HG03039 (cell line): ENCODE data around the gene TSPAN4.

Experiments
- ATAC-seq: cut with Tn5 transposase; IDR thresholded peaks from one replicate; pipeline ENCODE4 v1.9.1; 2021; ENCODE audit warnings: mild to moderate bottlenecking, moderate library complexity; ENCODE audit not compliant: unreplicated experiment

Gene TSPAN4

GRCh38 chr11:847876-848275 lies 5.2 kb downstream of the TSPAN4 start:
- no peak for ATAC-seq

DNA sequence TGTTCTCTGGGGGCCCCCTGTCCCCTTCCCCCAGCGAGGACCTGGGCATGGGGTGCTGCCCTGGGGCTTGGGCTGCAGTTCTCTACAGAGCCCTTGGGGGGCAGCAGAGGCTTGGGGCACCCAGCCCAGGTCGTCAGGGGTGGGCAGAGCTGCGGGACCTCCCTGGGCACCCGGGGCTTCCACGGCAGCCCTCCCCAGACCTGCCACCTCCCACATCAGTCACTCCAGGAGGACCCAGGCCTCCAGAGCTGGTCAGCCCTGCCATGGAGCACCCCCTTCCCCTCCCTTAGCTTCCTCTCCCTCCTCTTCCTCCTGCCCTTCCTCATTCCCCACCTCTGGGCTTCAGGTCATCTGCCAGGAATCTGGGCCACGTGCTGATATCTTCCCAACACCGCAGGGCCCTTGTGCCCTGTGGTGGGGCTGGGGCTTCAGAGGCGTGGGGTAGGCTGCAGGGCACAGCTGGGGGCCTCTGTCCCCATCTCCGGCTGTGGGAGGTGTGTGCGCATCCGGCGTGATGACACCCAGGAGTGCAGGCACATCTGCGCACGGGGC lies 5.8 kb downstream of the TSPAN4 start:
- ATAC-seq: no peak

GRCh38 chr11:849104-849824 lies 6.6 kb downstream of the TSPAN4 start:
- ATAC-seq: no peak

DNA sequence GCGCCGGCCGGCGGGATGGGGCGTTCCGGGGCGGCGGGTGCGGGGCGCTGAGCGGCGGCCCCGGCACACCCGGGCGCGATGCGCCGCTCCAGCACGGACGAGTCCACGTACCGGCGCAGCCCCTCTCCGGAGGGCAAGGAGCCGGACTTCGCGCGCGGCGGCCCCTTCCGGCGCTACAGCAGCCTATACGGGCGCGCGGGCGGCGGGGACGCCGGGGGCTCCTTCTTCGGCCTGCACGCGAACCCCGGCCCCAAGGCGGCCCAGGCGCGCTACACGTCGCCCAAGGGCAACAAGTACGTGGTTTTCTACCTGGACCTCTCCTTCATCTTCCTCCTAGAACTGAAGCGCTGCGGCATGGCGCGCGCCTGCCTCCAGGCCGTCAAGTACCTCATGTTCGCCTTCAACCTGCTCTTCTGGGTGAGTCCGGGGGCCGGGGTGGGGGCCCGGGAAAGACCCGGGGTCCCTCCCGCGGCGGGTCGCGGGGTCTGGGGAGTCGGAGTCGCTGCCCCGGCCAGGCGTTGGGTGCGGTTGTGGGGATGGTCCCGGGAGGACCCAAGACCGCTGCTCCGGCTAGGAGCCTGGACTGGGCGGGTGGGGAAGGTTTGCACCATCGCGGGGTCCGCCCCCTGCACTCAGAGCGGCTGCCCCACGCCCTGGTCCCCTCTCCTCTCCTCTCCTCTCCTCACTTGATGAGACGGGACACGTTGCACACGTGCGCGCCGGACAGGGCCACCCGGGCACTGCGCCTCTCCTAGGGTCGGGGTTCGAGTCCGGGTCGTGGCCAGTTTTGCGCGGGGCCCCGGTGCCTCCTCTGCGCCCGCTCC lies 7.5 kb downstream of the TSPAN4 start:
- no peak for ATAC-seq

DNA sequence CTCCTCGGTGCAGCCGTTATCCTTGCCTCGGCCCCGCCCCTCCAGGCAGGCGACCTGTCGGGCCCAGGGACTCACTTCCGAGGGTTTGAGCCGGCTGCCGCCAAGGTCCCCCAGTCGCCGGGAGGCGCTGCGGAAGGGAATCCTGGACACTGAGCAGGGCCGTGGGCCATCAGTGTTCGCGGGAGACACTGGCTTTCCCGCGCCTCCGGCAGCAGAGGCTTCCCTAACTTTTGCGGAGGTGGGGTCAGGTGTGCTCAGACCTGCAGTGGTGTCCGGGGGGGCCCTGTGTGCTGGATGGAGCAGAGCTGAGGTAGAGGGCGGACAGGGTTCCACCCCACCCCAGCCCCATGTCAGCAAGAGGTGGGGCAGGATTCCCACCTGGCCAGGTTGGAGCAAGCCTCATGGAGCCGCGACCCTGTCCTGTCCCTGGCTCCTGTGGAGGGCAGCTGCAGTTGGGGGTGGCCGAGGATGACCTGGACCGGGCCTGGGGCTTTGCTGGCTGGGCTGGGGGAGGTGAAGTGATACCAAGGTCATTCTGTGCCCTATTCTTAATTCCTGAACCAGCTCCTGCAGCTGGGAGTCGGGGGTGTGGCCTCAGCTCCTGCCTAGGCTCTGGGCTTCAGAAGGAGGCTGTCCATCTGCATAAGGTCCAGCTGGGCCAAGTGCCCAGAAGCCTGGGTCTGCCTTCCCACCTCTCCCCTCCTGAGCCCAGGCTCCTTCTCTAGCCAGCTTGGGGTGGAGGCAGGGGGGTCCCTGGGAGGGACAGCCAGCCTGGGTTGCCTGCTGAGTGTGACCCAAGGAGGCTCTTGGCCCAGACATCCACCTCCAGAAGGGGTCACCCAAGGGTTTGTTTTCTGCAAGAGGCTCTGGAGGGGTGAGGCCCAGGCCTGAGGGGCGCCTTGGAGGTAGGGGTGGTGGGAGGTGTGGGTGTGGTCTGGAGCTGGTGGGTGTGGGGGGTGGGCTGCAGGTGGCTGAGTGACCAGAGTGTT lies 8.4 kb downstream of the TSPAN4 start:
- ATAC-seq: no peak

GRCh38 chr11:852762-853161 lies 10.1 kb downstream of the TSPAN4 start:
- no peak for ATAC-seq

GRCh38 chr11:853682-854448 lies 11.2 kb downstream of the TSPAN4 start:
- ATAC-seq: no peak

DNA sequence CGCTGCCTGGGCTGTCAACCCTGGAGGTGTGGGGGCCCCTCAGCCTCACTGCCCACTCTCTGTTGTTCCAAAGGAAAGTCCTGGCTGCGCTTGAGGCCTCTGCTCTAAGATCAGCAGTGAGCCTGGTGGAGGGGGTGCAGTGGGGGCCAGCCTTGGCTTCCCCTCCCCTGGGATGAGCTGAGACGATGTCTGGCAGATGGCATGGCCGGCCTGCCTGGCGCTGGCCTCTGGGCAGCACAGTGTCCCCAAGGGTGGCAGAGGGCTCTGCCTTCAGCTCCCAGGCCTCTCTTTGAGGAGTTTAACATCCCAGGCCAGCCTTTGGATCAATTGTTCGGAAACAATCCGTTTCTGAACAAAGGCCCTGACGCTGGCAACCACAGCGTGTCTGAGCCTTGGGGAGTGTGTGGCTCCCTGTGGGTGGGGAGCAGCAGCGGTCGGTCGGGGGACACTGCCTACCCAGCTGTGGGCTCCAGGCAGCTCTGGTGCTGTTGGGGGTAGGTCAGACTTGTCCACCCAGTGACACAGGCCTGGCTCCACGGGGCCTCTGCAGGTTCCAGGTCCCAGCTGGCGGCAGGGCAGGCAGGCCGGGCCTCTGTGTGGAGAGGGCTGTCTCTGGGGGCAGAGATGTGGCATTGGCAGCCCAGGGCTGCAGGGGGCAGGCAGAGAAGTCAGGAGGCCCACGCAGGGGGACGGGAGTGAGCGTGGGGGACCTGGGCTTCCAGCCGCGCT lies 12.1 kb downstream of the TSPAN4 start:
- no peak for ATAC-seq

DNA sequence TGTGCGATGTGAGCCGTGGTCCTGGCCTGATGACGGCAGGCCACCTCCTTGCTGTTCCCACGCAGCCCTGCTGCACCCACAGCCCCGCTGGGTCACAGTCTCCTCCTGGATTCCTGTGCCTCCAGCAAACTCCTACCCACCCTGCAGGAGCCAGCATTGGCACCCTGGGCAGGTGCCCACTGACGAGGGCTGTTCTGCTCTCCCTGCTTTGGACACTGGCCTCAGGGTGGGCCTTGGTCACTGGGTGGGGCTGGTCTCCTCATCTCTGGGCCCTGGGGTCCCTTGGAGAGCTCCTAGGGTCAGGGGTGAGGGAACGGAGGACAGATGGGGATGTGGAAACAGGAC lies 12.7 kb downstream of the TSPAN4 start:
- no peak for ATAC-seq

GRCh38 chr11:855796-856195 lies 13.1 kb downstream of the TSPAN4 start:
- no peak for ATAC-seq

DNA sequence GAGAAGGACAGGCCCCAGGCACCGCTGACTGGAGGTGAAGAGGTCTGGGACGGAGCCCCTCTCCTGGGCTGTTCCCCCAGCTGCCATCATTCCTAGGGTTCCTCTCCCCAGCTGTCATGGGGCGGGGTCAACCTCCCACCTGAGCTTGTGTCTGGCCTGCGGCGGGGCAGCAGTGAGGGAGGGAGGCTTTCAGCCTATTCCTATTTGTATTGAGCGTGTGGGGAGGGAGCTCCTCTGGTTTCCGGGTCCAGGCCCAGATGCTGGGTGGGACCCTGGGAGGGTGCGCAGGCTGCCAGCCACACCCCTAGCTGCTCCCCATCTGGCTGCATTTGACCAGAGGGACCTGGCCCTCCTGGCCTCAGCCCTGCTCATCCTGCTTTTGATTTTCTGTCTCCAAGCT lies 13.7 kb downstream of the TSPAN4 start:
- no peak for ATAC-seq

- ATAC-seq: no peak
Observed at GRCh38 chr11:858053-858761, 15.6 kb downstream of the TSPAN4 start.

- no peak for ATAC-seq
Observed at GRCh38 chr11:858762-859339, 16.2 kb downstream of the TSPAN4 start.

GRCh38 chr11:859394-860131 lies 16.9 kb downstream of the TSPAN4 start:
- ATAC-seq: no peak

GRCh38 chr11:860234-861104 lies 17.8 kb downstream of the TSPAN4 start:
- ATAC-seq: no peak

DNA sequence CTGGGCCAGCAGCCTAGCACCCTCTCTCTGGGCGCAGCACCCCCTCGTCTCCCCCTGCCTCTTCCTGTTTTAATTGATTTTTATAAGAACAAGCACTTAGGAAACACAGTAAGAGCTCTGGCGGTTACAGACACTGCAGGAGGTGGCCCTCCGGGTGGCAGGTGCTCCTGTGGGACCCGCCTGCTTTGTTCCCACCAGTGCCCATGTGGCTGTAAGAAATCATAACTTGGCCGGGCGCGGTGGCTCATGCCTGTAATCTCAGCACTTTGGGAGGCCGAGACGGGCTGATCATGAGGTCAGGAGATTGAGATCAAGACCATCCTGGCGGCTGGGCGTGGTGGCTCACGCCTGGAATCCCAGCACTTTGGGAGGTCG lies 18.4 kb downstream of the TSPAN4 start:
- ATAC-seq: no peak

- no peak for ATAC-seq
Observed at GRCh38 chr11:862081-862661, 19.5 kb downstream of the TSPAN4 start.
